ENCODE results near the gene TMTC2. TPM values are rescaled to one million over a fixed set of nuclear protein-coding genes. Genes with fewer than 3 reads are reported as not detected.

The TMTC2 gene
- polyA plus RNA-seq, 1 experiment = 1.6 TPM

GRCh38 chr12:82648259-82648909, 38.3 kb upstream of the TMTC2 start:
- ChIA-PET POLR2A (no interaction called here), CTCF (no interaction called here)
- H3K27me3 ChIP-seq (ENCODE audit: control insufficient read depth, insufficient read depth, low read length) = no peaks in the 10 kb centered on the region
- H3K27ac ChIP-seq (ENCODE audit: low read depth, low read length) = no peak overlapping the region
- DNase-seq (ENCODE audit: low read depth, low spot score) = no peak
- no peak overlapping the region for H3K4me3 ChIP-seq (ENCODE audit: low read depth, low read length)
- TF ChIP-seq, protein P1, sequence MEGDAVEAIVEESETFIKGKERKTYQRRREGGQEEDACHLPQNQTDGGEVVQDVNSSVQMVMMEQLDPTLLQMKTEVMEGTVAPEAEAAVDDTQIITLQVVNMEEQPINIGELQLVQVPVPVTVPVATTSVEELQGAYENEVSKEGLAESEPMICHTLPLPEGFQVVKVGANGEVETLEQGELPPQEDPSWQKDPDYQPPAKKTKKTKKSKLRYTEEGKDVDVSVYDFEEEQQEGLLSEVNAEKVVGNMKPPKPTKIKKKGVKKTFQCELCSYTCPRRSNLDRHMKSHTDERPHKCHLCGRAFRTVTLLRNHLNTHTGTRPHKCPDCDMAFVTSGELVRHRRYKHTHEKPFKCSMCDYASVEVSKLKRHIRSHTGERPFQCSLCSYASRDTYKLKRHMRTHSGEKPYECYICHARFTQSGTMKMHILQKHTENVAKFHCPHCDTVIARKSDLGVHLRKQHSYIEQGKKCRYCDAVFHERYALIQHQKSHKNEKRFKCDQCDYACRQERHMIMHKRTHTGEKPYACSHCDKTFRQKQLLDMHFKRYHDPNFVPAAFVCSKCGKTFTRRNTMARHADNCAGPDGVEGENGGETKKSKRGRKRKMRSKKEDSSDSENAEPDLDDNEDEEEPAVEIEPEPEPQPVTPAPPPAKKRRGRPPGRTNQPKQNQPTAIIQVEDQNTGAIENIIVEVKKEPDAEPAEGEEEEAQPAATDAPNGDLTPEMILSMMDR (IDR thresholded peaks at IDR 0.05; ENCODE audit: low read depth, low read length) = no peak
- no peaks in the 10 kb centered on the region for H3K9me3 ChIP-seq (ENCODE audit: control insufficient read depth, insufficient read depth, low read length)

GRCh38 chr12:82650627-82651337, 35.9 kb upstream of the TMTC2 start:
- POLR2A ChIA-PET = no interaction called here
- no peak overlapping the region for H3K27ac ChIP-seq (ENCODE audit: low read depth, low read length)
- CTCF ChIA-PET = interaction anchor here (1.1 kb wide), 1 partner anchor 34 kb away, joined by 3 read pairs; no protein-coding TSS in a partner anchor
- no peak for DNase-seq (ENCODE audit: low read depth, low spot score)
- H3K27me3 ChIP-seq (ENCODE audit: control insufficient read depth, insufficient read depth, low read length) = no peaks in the 10 kb centered on the region
- no peak overlapping the region for H3K4me3 ChIP-seq (ENCODE audit: low read depth, low read length)
- TF ChIP-seq, protein P1 (IDR thresholded peaks at IDR 0.05; ENCODE audit: low read depth, low read length) = no peak
- no peaks in the 10 kb centered on the region for H3K9me3 ChIP-seq (ENCODE audit: control insufficient read depth, insufficient read depth, low read length)

DNA sequence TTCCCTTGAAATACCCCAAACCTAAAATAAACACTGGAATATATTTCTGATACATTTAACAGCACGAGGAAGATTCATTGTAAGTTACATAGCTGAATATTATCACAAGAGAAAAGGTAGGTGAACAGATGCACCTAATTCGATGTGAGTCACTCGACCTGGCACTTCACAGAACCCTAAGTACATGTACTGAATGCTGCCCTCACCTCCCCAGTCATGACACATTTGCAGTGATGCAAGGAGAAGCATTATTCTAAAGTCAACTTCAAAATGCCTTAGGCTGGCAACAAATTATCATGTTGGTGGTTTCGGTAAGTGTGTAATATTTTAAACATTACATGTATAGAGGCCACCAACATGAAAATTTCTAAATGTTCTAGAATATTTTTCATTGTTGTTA, 35.2 kb upstream of the TMTC2 start:
- ChIA-PET POLR2A (no interaction called here), CTCF (no interaction called here)
- no peak for DNase-seq (ENCODE audit: low read depth, low spot score)
- TF ChIP-seq, protein P1 (IDR thresholded peaks at IDR 0.05; ENCODE audit: low read depth, low read length) = no peak
- H3K27ac ChIP-seq (ENCODE audit: low read depth, low read length) = no peak overlapping the region
- no peaks in the 10 kb centered on the region for H3K9me3 ChIP-seq (ENCODE audit: control insufficient read depth, insufficient read depth, low read length)
- H3K4me3 ChIP-seq (ENCODE audit: low read depth, low read length) = no peak overlapping the region
- no peaks in the 10 kb centered on the region for H3K27me3 ChIP-seq (ENCODE audit: control insufficient read depth, insufficient read depth, low read length)

GRCh38 chr12:82652071-82652470, 34.6 kb upstream of the TMTC2 start:
- ChIA-PET POLR2A (no interaction called here), CTCF (no interaction called here)
- TF ChIP-seq, protein P1 (IDR thresholded peaks at IDR 0.05; ENCODE audit: low read depth, low read length) = no peak
- H3K4me3 ChIP-seq (ENCODE audit: low read depth, low read length) = no peak overlapping the region
- no peaks in the 10 kb centered on the region for H3K27me3 ChIP-seq (ENCODE audit: control insufficient read depth, insufficient read depth, low read length)
- no peaks in the 10 kb centered on the region for H3K9me3 ChIP-seq (ENCODE audit: control insufficient read depth, insufficient read depth, low read length)
- DNase-seq (ENCODE audit: low read depth, low spot score) = no peak
- no peak overlapping the region for H3K27ac ChIP-seq (ENCODE audit: low read depth, low read length)

DNA sequence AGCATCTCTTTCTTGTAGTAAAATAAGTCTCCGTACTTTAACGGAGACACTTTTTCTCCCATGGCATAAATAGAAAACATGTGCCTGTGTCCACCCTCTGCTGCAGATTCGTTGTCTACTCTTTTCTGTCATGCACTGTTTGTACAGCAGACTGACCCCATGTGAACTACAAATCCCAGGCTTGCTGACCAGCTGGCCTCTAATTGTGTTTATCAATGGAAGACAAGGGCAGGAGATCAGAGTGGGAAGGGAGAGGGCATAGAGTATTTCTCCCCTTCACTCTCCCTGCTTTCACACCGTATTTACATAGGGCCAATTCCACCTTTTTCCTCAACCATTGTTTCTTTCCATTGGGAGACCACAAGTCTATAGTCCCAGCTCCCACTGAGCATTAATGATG, 31.0 kb upstream of the TMTC2 start:
- Histone ChIP-seq H3K9me3 (ENCODE audit: control insufficient read depth, insufficient read depth, low read length) (peaks cover 11% of the 10 kb centered on the region), H3K27ac (ENCODE audit: low read depth, low read length) (no peak overlapping the region), H3K27me3 (ENCODE audit: control insufficient read depth, insufficient read depth, low read length) (no peaks in the 10 kb centered on the region), H3K4me3 (ENCODE audit: low read depth, low read length) (no peak overlapping the region)
- TF ChIP-seq, protein P1 (IDR thresholded peaks at IDR 0.05; ENCODE audit: low read depth, low read length) = no peak
- POLR2A ChIA-PET = no interaction called here
- no peak for DNase-seq (ENCODE audit: low read depth, low spot score)
- CTCF ChIA-PET = no interaction called here
